Stimulated activated effector memory CD8-positive, alpha-beta T cell treated with anti-CD3 and anti-CD28 coated beads, Interleukin-12 subunit alpha, Interleukin-12 subunit beta, amount 100 ng/mL, for 72 hours (primary cell): ENCODE measurements around the gene NLRX1.
A peak's percentile ranks its signal among the peaks of the same experiment; 100 is the strongest.
"Not testable (repeated sequence)": the region's sequence is repeated elsewhere in the genome, so short reads cannot be mapped to it uniquely, and the experiment has no call there.

Experiments
- ATAC-seq: fragments of 150-1000 bp; cut with Tn5 transposase; 2 replicates; pipeline ENCODE4 v1.10.0; 2021
- DNase-seq, 2 donors: peaks; one replicate each; pipeline ENCODE4 v3.0.0; 2021 to 2022; ENCODE audit warnings: low spot score in 2 of 2
- H3K27ac Mint-ChIP-seq: one replicate; pipeline ENCODE4 v1.8.0; 2022; ENCODE audit warnings: mild to moderate bottlenecking, mixed read lengths
- H3K36me3 Mint-ChIP-seq: one replicate; pipeline ENCODE4 v1.8.0; 2022; ENCODE audit warnings: mild to moderate bottlenecking, mixed read lengths
- H3K4me1 Mint-ChIP-seq: one replicate; pipeline ENCODE4 v1.8.0; 2022; ENCODE audit warnings: mixed read lengths
- H3K4me3 Mint-ChIP-seq: one replicate; pipeline ENCODE4 v1.8.0; 2022; ENCODE audit warnings: mild to moderate bottlenecking, mixed read lengths
- H3K9me3 Mint-ChIP-seq: one replicate; pipeline ENCODE4 v1.8.0; 2022; ENCODE audit warnings: mixed read lengths

NLRX1 gene

DNA sequence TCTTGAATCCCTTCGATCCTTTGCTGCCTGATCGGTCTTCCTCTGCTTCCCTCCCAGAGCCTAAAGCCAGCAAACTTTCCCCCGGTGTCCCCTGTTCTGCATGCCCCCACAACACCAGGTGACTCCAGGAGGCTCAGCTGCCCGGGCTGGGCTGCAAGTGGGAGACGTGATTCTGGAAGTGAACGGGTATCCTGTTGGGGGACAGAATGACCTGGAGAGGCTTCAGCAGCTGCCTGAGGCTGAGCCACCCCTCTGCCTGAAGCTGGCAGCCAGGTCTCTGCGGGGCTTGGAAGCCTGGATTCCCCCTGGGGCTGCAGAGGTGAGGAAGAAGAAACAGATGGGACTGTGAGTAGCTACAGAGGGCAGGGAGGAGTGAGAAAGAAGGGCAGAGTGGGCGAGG lies 20.4 kb downstream of the NLRX1 start:
- DNase-seq (no peak), ATAC-seq (no peak)
- Mint-ChIP-seq H3K4me3 (no peak overlapping the region), H3K4me1 (no peaks in the 10 kb centered on the region), H3K36me3 (no peaks in the 10 kb centered on the region), H3K9me3 (no peaks in the 10 kb centered on the region), H3K27ac (no peak overlapping the region)

GRCh38 chr11:119189393-119189792 lies 20.9 kb downstream of the NLRX1 start:
- Mint-ChIP-seq H3K4me3 (no peak overlapping the region), H3K9me3 (no peaks in the 10 kb centered on the region), H3K36me3 (no peaks in the 10 kb centered on the region), H3K27ac (no peak overlapping the region), H3K4me1 (no peaks in the 10 kb centered on the region)
- DNase-seq (no peak), ATAC-seq (no peak)

DNA sequence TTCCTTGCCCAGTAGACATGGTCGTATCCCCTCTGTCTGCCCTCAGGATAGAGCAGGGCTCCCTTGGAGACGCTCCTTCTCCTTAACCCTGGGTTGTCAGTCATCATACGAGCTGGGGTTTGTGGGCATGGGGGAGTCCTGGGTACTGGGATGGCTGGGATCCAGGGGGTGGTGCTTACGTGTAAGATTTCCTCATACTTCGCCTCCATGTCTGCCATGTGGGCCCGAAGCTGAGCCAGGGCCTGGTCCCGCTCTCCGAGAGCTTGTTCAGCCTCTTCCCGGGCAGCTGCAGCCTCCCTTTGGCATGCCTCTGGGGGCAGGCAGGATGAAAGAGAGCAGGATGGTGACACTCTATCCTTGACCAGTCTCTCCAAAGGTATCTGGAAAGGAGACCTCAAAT lies 22.0 kb downstream of the NLRX1 start:
- H3K4me3 Mint-ChIP-seq: no peak overlapping the region
- H3K4me1 Mint-ChIP-seq: no peaks in the 10 kb centered on the region
- DNase-seq (no peak), ATAC-seq (no peak)
- no peaks in the 10 kb centered on the region for H3K9me3 Mint-ChIP-seq
- no peak overlapping the region for H3K27ac Mint-ChIP-seq
- no peaks in the 10 kb centered on the region for H3K36me3 Mint-ChIP-seq

- DNase-seq, H3K9me3 Mint-ChIP-seq, H3K4me1 Mint-ChIP-seq, H3K4me3 Mint-ChIP-seq, H3K27ac Mint-ChIP-seq, ATAC-seq, H3K36me3 Mint-ChIP-seq: not testable (repeated sequence)
These were observed 22.7 kb downstream of the NLRX1 start for GRCh38 chr11:119191265-119191664.

- Mint-ChIP-seq H3K27ac (no peak overlapping the region), H3K4me1 (peaks cover 9% of the 10 kb centered on the region), H3K4me3 (no peak overlapping the region), H3K9me3 (no peaks in the 10 kb centered on the region), H3K36me3 (no peaks in the 10 kb centered on the region)
- DNase-seq: no peak
- ATAC-seq: no peak
These were observed 23.6 kb downstream of the NLRX1 start for GRCh38 chr11:119192111-119192510.

DNA sequence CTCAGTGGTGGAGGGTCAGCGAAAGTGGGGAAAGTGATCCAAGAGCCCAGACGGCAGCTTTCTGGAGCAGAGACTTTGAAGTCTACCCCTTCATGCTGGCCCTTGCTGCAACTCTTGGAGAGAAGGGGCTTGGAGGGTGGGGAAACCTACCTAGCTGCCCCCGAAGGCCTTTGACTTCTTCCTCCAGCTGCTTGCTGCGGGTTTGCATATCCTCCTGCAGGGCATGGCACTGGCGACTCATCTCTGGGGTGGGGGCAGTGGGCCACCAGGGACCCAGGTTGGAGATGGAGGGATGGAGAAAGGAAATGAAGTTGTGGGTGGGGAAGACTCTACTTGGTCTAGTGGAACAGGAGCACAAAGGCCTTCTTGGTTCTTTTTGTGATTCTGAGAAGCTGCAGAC lies 24.5 kb downstream of the NLRX1 start:
- Mint-ChIP-seq H3K36me3 (no peaks in the 10 kb centered on the region), H3K9me3 (no peaks in the 10 kb centered on the region), H3K4me1 (peaks cover 9% of the 10 kb centered on the region), H3K27ac (no peak overlapping the region), H3K4me3 (no peak overlapping the region)
- no peak for DNase-seq
- no peak for ATAC-seq

- DNase-seq (no peak), ATAC-seq (no peak)
- Mint-ChIP-seq H3K4me3 (no peak overlapping the region), H3K36me3 (no peaks in the 10 kb centered on the region), H3K4me1 (peaks cover 9% of the 10 kb centered on the region), H3K27ac (no peak overlapping the region), H3K9me3 (no peaks in the 10 kb centered on the region)
These were observed 25.1 kb downstream of the NLRX1 start for GRCh38 chr11:119193626-119194025.

- H3K27ac Mint-ChIP-seq: no peak overlapping the region
- DNase-seq: no peak
- no peaks in the 10 kb centered on the region for H3K36me3 Mint-ChIP-seq
- no peak overlapping the region for H3K4me3 Mint-ChIP-seq
- no peaks in the 10 kb centered on the region for H3K9me3 Mint-ChIP-seq
- no peak for ATAC-seq
- peaks cover 9% of the 10 kb centered on the region for H3K4me1 Mint-ChIP-seq
These were observed 26.4 kb downstream of the NLRX1 start for GRCh38 chr11:119194811-119195440.

DNA sequence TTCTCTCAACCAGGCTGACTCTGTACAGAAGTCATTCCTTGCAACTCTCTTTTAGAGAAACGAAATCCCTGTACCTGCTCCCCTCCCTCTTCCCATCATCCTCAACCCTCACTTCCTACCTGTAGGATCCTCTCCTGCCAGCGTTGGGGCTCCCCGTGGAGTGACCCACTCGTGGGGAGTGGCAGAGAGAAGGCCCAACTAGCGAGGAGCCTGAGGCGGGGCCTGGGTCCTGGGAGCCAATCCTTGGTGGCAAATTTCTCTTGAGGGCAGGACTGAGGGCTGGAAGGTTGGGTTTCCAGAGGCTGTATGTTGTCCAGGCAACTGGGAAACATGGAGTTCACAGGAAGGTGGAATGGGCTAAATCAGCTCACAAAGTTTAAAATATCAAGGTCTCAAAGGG lies 27.2 kb downstream of the NLRX1 start:
- H3K36me3 Mint-ChIP-seq: no peaks in the 10 kb centered on the region
- no peaks in the 10 kb centered on the region for H3K9me3 Mint-ChIP-seq
- no peak overlapping the region for H3K4me3 Mint-ChIP-seq
- no peak for ATAC-seq
- H3K4me1 Mint-ChIP-seq: peaks cover 9% of the 10 kb centered on the region
- no peak for DNase-seq
- no peak overlapping the region for H3K27ac Mint-ChIP-seq

DNA sequence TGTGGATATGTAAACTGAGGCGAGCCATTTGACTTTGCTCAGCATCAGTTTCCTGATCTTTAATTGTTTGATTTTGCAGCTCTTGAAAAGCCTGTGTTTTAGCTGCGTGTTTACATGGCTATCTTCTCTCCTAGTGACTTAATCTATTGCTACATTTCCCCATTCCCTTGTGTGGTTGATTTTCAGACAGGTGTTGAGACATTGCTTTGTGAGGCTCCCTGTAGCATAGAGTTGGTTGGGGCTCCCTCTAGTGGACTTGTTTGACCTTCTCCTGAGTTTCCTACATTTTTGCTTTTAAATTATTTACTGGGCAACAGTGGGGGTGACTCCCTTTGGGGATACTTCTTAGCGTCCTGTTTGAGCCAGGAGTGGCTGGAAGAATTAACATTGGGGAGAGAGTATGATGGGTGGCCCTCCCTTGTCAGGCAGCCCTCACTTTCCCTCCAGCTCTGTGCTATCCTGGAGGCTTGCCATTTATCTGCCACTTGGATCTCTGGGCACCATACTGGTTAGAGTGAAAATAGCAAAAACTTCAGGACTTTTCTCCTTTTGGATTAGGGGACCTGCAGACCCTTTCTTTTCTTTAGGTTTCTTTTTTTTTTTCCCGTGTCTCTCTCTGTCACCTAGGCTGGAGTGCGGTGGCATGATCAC lies 28.4 kb downstream of the NLRX1 start:
- Mint-ChIP-seq H3K9me3 (no peaks in the 10 kb centered on the region), H3K27ac (no peak overlapping the region), H3K4me1 (peaks cover 9% of the 10 kb centered on the region), H3K36me3 (no peaks in the 10 kb centered on the region), H3K4me3 (no peak overlapping the region)
- ATAC-seq (peak; percentile 89), DNase-seq (peak; percentile 61 to 79)

GRCh38 chr11:119198925-119199324 lies 30.4 kb downstream of the NLRX1 start:
- H3K9me3 Mint-ChIP-seq: no peaks in the 10 kb centered on the region
- no peaks in the 10 kb centered on the region for H3K36me3 Mint-ChIP-seq
- DNase-seq (no peak), ATAC-seq (no peak)
- H3K27ac Mint-ChIP-seq: no peak overlapping the region
- peaks cover 9% of the 10 kb centered on the region for H3K4me1 Mint-ChIP-seq
- no peak overlapping the region for H3K4me3 Mint-ChIP-seq

DNA sequence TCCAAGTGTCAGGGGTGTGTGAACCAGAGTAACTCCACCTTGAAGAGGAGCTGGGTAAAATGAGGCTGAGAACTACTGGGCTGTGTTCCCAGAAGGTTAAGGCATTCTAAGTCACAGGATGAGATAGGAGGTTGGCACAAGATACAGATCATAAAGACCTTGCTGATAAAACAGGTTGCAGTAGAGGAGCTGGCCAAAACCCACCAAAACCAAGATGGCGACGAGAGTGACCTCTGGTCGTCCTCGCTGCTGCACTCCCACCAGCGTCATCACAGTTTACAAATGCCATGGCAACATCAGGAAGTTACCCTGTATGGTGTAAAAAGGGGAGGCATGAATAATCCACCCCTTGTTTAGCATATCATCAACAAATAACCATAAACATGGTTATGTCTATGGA lies 32.7 kb downstream of the NLRX1 start:
- not testable (repeated sequence) for H3K36me3 Mint-ChIP-seq, H3K27ac Mint-ChIP-seq, DNase-seq, ATAC-seq, H3K9me3 Mint-ChIP-seq, H3K4me3 Mint-ChIP-seq
- H3K4me1 Mint-ChIP-seq: peaks cover 15% of the 10 kb centered on the region

- no peaks in the 10 kb centered on the region for H3K9me3 Mint-ChIP-seq
- ATAC-seq: no peak
- H3K36me3 Mint-ChIP-seq: peaks cover 8% of the 10 kb centered on the region
- H3K27ac Mint-ChIP-seq: no peak overlapping the region
- DNase-seq: no peak
- H3K4me3 Mint-ChIP-seq: no peak overlapping the region
- peaks cover 14% of the 10 kb centered on the region for H3K4me1 Mint-ChIP-seq
These were observed 34.0 kb downstream of the NLRX1 start for GRCh38 chr11:119202554-119202953.

DNA sequence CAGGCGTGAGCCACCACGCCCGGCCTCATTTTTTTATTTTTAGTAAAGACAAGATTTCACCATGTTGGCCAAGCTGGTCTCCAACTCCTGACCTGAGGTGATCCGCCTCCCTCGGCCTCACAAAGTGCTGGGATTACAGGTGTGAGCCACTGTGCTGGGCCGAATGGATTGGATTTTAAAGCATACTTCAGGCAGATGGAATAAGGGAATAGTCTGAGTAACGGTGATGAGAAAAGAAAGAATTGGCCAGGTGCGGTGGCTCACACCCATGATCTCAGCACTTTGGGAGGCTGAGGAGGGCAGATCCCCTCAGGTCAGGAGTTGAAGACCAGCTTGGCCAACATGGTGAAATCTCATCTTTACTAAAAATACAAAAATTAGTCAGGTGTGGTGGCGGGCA lies 35.5 kb downstream of the NLRX1 start:
- H3K4me3 Mint-ChIP-seq: no peak overlapping the region
- H3K4me1 Mint-ChIP-seq: peaks cover 21% of the 10 kb centered on the region
- ATAC-seq (no peak), DNase-seq (no peak)
- no peak overlapping the region for H3K27ac Mint-ChIP-seq
- no peaks in the 10 kb centered on the region for H3K9me3 Mint-ChIP-seq
- peaks cover 8% of the 10 kb centered on the region for H3K36me3 Mint-ChIP-seq

DNA sequence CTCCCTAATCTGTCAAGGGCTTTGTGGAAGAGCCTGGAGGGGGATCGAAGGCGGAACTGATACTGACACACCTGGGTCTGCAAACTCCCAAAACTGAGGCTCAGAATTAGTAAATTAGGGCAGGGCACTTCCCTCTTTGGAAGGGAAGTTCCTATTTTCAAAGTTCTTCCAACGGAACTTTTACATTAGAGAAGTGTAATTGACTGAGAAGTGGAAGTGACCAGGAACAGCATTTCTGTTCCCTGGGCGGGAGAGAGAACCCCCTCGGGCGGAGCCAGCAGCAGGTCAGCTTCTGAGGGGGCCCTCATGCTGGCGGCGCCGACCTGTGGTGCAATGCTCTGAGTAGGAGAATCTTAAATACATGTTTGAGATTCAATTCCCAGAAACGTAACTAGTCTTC lies 36.6 kb downstream of the NLRX1 start:
- H3K4me3 Mint-ChIP-seq: peak overlapping the region; percentile 98
- ATAC-seq: no peak
- H3K4me1 Mint-ChIP-seq: peaks cover 23% of the 10 kb centered on the region
- no peaks in the 10 kb centered on the region for H3K9me3 Mint-ChIP-seq
- DNase-seq: no peak
- H3K27ac Mint-ChIP-seq: no peak overlapping the region
- peaks cover 8% of the 10 kb centered on the region for H3K36me3 Mint-ChIP-seq
